Lung (tissue), 12 donors: Measurements from ENCODE around the gene ACSF2. TPM values are rescaled to one million over a fixed set of nuclear protein-coding genes. Genes with fewer than 3 reads are reported as not detected.

Experiments used
- ATAC-seq: fragments of 200-7000 bp; cut with Tn5 transposase; one replicate; pipeline ENCODE4 v1.9.1; 2020; ENCODE audit warnings: moderate number of reproducible peaks; ENCODE audit not compliant: insufficient read depth, low FRiP score
- DNase-seq, 3 donors: peaks; one replicate each; pipeline ENCODE4 v3.0.0-alpha.2; 2013 to 2017
- H3K27ac ChIP-seq, 2 donors: one replicate each; pipeline ENCODE4 v1.5.1; 2013; ENCODE audit warnings: mild to moderate bottlenecking in 2 of 2, moderate library complexity in 2 of 2, control low read depth in 1 of 2, inconsistent platforms in 1 of 2, low read depth in 1 of 2, low read length in 1 of 2
- H3K27me3 ChIP-seq, 3 donors: one replicate each; pipeline ENCODE4 v1.5.1; 2013; ENCODE audit warnings: low read length in 2 of 3; ENCODE audit not compliant: control insufficient read depth in 3 of 3, insufficient read depth in 3 of 3
- H3K36me3 ChIP-seq, 4 donors: one replicate each; pipeline ENCODE4 v1.5.1; 2013; ENCODE audit warnings: low read length in 4 of 4, mild to moderate bottlenecking in 1 of 4, moderate library complexity in 1 of 4; ENCODE audit not compliant: control insufficient read depth in 4 of 4, insufficient read depth in 4 of 4
- H3K4me1 ChIP-seq, 5 donors: one replicate each; pipeline ENCODE4 v1.5.1; 2013; ENCODE audit warnings: low read length in 5 of 5, mild to moderate bottlenecking in 2 of 5, moderate library complexity in 1 of 5; ENCODE audit not compliant: control insufficient read depth in 5 of 5, insufficient read depth in 5 of 5
- H3K4me3 ChIP-seq: one replicate; pipeline ENCODE4 v1.5.1; 2013; ENCODE audit warnings: mild to moderate bottlenecking, control low read depth, moderate library complexity
- H3K9ac ChIP-seq, 2 donors: one replicate each; pipeline ENCODE4 v1.5.1; 2013; ENCODE audit warnings: low read length in 2 of 2, control low read depth in 1 of 2; ENCODE audit not compliant: insufficient read depth in 1 of 2
- H3K9me3 ChIP-seq, 4 donors: one replicate each; pipeline ENCODE4 v1.5.1; 2013; ENCODE audit warnings: low read length in 3 of 4, mild to moderate bottlenecking in 1 of 4, moderate library complexity in 1 of 4; ENCODE audit not compliant: control insufficient read depth in 4 of 4, insufficient read depth in 3 of 4
- WGBS, 2 donors: extraction: QIAGEN DNeasy Blood & Tissue Kit; methylation state at CpG; one replicate each; pipeline ENCODE4 v1.1.7; 2013; 5-methylcytosine and 5-hydroxymethylcytosine counted together
- polyA plus RNA-seq, 2 donors: library from polyadenylated mRNA; stranded (reverse); fragments of 200-250 nt; gene quantifications; one replicate each; pipeline ENCODE4 v1.2.1, GENCODE V29; 2013
- total RNA-seq, 2 donors: library from RNA; depleted of rRNA in 1 of 2; stranded (reverse); fragments of >200 nt in 1 of 2; gene quantifications; one replicate each; pipeline ENCODE4 v1.2.1, GENCODE V29; 2014 to 2021
- TF ChIP-seq, protein P1 (sequence below): IDR thresholded peaks from 2 replicates; pipeline ENCODE4 v1.5.1; 2012; ENCODE audit warnings: mild to moderate bottlenecking; ENCODE audit errors: control extremely low read depth, extremely low read depth
- donor health status: control.
- donor health status: control.
- donor health status: Bipolar disorder and iron deficiency.
- donor health status: healthy.
- donor health status: DM: yes; HTN: yes; CAD: no.

The ACSF2 gene
- total and polyA plus RNA-seq, 4 donors = 23.5 to 79.2 (median 70.9) TPM

DNA sequence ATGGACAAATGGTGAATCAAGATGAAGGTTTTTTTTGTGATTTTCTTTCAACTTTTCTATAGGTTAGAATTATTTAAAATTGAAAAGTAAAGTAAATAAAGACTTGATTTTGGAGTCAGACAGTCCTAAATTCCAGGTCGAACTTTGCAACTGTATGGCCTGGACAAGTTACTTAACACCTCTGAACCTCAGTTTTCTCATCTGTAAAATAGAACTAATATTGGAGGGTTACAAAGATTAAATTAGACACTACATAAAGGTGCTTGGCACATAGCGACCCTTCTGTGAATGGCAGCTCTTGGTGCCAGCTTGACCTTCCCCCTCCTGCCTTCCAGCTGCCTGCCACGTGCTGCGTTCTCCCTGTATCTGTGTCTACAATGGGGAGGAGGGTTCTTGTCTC, 55.6 kb downstream of the ACSF2 start:
- H3K27me3 ChIP-seq = peaks cover 0 to 3% (median 0%) of the 10 kb centered on the region in 3 donors
- H3K27ac ChIP-seq = no peak overlapping the region
- H3K9me3 ChIP-seq = no peaks in the 10 kb centered on the region
- peaks cover 0 to 12% (median 6%) of the 10 kb centered on the region in 5 donors for H3K4me1 ChIP-seq
- ATAC-seq = no peak
- WGBS, 2 donors = 89 to 94% methylated on average over 4 of the region's 4 CpGs
- H3K4me3 ChIP-seq = no peak overlapping the region
- TF ChIP-seq, protein P1, sequence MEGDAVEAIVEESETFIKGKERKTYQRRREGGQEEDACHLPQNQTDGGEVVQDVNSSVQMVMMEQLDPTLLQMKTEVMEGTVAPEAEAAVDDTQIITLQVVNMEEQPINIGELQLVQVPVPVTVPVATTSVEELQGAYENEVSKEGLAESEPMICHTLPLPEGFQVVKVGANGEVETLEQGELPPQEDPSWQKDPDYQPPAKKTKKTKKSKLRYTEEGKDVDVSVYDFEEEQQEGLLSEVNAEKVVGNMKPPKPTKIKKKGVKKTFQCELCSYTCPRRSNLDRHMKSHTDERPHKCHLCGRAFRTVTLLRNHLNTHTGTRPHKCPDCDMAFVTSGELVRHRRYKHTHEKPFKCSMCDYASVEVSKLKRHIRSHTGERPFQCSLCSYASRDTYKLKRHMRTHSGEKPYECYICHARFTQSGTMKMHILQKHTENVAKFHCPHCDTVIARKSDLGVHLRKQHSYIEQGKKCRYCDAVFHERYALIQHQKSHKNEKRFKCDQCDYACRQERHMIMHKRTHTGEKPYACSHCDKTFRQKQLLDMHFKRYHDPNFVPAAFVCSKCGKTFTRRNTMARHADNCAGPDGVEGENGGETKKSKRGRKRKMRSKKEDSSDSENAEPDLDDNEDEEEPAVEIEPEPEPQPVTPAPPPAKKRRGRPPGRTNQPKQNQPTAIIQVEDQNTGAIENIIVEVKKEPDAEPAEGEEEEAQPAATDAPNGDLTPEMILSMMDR = no peak
- no peak for DNase-seq
- H3K9ac ChIP-seq = no peak overlapping the region
- peaks cover 6 to 32% (median 9%) of the 10 kb centered on the region in 4 donors for H3K36me3 ChIP-seq

DNA sequence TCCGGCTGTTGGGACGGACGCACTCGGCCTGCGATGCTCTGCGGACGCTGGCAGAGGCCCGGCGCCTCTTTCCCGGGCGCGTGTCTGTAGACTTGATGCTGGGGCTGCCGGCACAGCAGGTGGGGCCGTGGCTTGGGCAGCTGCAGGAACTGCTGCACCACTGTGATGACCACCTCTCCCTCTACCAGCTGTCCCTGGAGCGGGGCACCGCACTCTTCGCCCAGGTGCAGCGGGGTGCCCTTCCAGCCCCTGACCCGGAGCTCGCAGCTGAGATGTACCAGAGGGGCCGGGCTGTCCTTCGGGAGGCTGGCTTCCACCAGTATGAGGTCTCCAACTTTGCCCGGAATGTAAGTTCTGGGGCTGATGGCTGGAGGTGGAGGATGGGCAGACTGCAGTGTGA, 56.1 kb downstream of the ACSF2 start:
- H3K36me3 ChIP-seq = peaks cover 6 to 32% (median 9%) of the 10 kb centered on the region in 4 donors
- no peak overlapping the region for H3K4me3 ChIP-seq
- H3K27ac ChIP-seq = no peak overlapping the region
- WGBS, 2 donors = 93 to 96% methylated on average over 23 of the region's 23 CpGs
- ATAC-seq (no peak), DNase-seq (no peak)
- no peak overlapping the region for H3K9ac ChIP-seq
- TF ChIP-seq, protein P1 = no peak
- H3K4me1 ChIP-seq = peaks cover 0 to 12% (median 6%) of the 10 kb centered on the region in 5 donors
- H3K9me3 ChIP-seq = no peaks in the 10 kb centered on the region
- H3K27me3 ChIP-seq = no peaks in the 10 kb centered on the region

DNA sequence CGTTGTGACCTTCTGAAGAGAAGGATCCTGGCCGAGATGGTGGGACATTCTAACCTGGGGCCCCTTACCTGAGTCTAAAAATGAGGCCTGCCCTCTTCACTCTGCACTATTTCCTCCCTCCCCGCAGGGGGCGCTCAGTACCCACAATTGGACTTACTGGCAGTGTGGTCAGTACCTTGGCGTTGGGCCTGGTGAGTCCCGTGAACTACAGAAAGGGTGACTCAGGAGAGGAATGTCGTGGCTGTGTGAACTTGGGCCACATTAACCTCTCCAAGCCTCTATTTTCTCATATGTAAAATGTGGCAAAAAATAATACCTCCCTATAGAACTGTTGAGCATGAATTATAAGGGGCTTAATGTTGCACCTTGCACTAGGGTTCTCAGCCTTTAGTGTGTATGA, 56.5 kb downstream of the ACSF2 start:
- Histone ChIP-seq H3K9me3 (no peaks in the 10 kb centered on the region), H3K27me3 (no peaks in the 10 kb centered on the region), H3K36me3 (peaks cover 6 to 36% (median 11%) of the 10 kb centered on the region in 4 donors), H3K4me1 (peaks cover 0 to 12% (median 6%) of the 10 kb centered on the region in 5 donors), H3K9ac (no peak overlapping the region), H3K4me3 (no peak overlapping the region), H3K27ac (peak overlapping the region in 1 of 2 donors; percentile 73)
- ATAC-seq (peak; percentile 55), DNase-seq (peak; percentile 84 to 86 (median 85))
- WGBS, 2 donors = 14 to 18% methylated on average over 7 of the region's 7 CpGs
- TF ChIP-seq, protein P1 = peak; percentile 68

DNA sequence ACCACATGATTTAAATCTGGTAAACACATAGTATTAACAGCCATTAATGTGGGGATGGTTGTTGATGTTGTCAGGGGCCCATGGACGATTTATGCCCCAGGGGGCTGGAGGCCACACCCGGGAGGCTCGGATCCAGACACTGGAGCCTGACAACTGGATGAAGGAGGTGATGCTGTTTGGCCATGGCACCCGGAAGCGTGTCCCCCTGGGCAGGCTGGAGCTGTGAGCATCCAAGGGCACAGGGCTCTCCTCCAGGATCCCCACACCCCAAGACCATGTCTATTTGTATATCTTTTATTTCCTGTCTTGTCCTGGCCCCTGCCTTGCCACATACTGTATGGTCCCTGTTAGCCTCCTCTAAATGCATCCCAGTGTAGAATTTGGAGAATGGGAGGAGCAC, 57.2 kb downstream of the ACSF2 start:
- WGBS, 2 donors = 88 to 90% methylated on average over 5 of the region's 5 CpGs
- H3K4me3 ChIP-seq = no peak overlapping the region
- H3K27ac ChIP-seq = no peak overlapping the region
- no peak for ATAC-seq
- H3K9ac ChIP-seq = no peak overlapping the region
- peaks cover 6 to 36% (median 11%) of the 10 kb centered on the region in 4 donors for H3K36me3 ChIP-seq
- peaks cover 0 to 8% (median 6%) of the 10 kb centered on the region in 5 donors for H3K4me1 ChIP-seq
- H3K9me3 ChIP-seq = no peaks in the 10 kb centered on the region
- TF ChIP-seq, protein P1 = no peak
- H3K27me3 ChIP-seq = no peaks in the 10 kb centered on the region
- no peak for DNase-seq
